NCI-H2196 treated with DMSO at 0.1 percent for 48 hours (cell line): ENCODE measurements around the gene CLIC4.
"Not testable (repeated sequence)": the region's sequence is repeated elsewhere in the genome, so short reads cannot be mapped to it uniquely, and the experiment has no call there.

Experiments used
- DNase-seq: peaks from one replicate; lab custom pipeline; 2025; ENCODE audit not compliant: unreplicated experiment; lab: John Stamatoyannopoulos, UW

CLIC4 gene

GRCh38 chr1:24873148-24873547 is 127.9 kb downstream of the CLIC4 start:
- no peak for DNase-seq

- no peak for DNase-seq
These were observed 128.8 kb downstream of the CLIC4 start for GRCh38 chr1:24874056-24874455.

- no peak for DNase-seq
These were observed 129.5 kb downstream of the CLIC4 start for GRCh38 chr1:24874611-24875234.

GRCh38 chr1:24875257-24875656 is 130.0 kb downstream of the CLIC4 start:
- DNase-seq = no peak

GRCh38 chr1:24875991-24876506 is 130.8 kb downstream of the CLIC4 start:
- no peak for DNase-seq

GRCh38 chr1:24878045-24878444 is 132.8 kb downstream of the CLIC4 start:
- no peak for DNase-seq

- DNase-seq = no peak
These were observed 133.8 kb downstream of the CLIC4 start for GRCh38 chr1:24878775-24879742.

- no peak for DNase-seq
These were observed 135.8 kb downstream of the CLIC4 start for GRCh38 chr1:24881034-24881433.

- no peak for DNase-seq
These were observed 139.5 kb downstream of the CLIC4 start for GRCh38 chr1:24884751-24885150.

GRCh38 chr1:24886241-24886640 is 141.0 kb downstream of the CLIC4 start:
- no peak for DNase-seq

- no peak for DNase-seq
These were observed 143.1 kb downstream of the CLIC4 start for GRCh38 chr1:24888061-24888970.

GRCh38 chr1:24888971-24889676 is 143.9 kb downstream of the CLIC4 start:
- no peak for DNase-seq

GRCh38 chr1:24890887-24891286 is 145.6 kb downstream of the CLIC4 start:
- no peak for DNase-seq

- DNase-seq = not testable (repeated sequence)
These were observed 146.1 kb downstream of the CLIC4 start for GRCh38 chr1:24891367-24891766.

GRCh38 chr1:24892188-24893153 is 147.2 kb downstream of the CLIC4 start:
- no peak for DNase-seq

- no peak for DNase-seq
These were observed 148.2 kb downstream of the CLIC4 start for GRCh38 chr1:24893431-24893830.
